GM21786 (cell line): Measurements from ENCODE around the gene GPC2.

Experiments
- ATAC-seq: cut with Tn5 transposase; IDR thresholded peaks from one replicate; pipeline ENCODE4 v1.9.1; 2021; ENCODE audit not compliant: unreplicated experiment

Gene GPC2

DNA sequence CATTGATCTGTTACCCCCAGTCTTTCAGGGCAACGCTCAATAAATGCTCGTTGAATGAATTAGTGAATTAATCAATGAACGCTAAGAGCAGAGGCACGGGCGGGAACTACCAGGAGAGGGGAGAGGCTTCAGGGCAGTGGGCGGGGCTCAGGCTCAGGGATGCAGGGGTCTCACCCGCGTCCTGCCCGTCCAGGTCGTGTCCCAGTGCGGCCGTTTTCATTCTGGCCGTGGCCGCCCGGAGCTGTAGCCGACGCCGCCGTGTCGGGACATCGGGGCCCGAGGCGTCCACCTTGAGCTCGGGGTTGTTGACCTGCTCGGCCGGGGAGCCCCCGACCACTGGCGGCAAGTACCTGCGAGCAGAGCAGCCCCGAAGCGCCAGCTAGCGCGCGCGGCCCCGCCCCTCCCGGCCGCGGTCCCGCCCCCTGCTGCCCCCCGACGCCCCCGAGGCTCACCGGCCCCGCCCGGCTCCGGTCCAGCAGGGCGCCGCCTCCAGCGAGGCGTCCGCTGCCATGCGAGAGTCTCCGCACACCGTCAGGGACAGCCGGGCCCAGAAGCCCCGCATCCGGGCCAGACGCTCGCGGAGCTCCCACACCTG is 6.0 kb downstream of the GPC2 start:
- no peak for ATAC-seq

DNA sequence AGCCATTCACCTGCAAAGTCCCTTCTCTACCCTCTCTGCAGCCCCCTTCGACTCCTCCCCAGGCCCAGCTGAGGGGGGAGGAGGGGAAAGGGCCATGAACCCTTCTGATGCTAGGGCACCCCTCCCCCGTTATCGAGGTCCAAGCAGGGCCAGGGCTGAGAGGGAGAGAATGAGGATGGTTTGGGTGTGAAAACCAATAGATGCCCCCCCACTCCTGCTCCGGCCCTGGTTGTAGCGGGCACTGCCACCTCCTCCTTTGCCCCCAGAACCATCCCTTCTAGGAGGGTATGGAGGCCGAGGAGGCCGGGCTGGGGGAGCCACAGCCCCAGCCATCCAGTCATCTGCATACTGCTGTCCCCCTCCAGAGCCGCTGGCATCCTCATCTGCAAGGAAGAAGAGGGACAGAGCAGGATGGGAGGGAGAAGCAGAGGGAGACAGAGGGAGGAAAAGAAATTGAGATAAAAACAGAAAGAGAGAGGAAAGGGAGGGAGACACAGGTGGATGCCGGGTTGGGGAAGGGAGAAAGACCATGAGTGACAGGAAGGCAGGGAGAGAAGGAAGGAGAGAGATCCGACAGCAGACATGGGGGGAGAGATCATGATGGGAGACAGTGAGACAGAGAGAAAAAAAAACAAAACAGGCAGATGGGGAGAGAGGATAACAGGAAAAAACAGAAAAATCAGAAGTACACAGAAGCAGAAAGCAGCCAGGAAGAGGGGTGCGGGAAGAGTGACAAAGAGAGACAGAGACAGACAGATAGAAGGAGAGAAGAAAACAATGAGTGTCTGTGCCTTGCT is 6.9 kb downstream of the GPC2 start:
- ATAC-seq = no peak

DNA sequence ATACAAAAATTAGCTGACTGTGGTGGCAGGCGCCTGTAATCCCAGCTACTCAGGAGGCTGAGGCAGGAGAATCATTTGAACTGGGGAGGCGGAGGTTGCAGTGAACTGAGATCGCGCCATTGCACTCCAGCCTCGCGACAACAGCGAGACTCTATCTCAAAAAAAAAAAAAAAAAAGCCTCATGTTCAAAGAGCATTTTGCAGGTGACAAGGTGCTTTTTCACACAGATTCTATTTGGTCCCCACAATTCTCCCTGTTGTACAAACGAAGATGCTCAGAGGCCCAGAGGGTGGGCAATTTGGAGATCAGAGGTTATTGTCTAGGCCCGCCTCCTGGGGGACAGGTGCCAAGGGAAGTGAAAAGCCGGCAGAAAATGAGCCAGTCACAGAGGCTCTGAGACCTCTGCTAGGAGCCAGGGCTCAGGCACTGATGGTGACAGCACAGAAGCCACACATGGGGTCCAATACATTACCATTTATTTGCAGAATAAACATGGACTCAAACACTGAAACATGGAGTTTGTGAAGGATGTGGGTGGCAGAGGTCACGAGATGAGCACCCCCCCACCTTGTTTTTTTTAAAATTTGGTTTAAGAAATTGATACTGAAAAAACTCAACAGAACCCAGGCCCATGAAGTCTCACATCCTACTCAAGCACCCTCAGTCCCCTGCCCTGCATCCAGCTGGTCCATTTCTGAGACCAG is 7.9 kb downstream of the GPC2 start:
- no peak for ATAC-seq

DNA sequence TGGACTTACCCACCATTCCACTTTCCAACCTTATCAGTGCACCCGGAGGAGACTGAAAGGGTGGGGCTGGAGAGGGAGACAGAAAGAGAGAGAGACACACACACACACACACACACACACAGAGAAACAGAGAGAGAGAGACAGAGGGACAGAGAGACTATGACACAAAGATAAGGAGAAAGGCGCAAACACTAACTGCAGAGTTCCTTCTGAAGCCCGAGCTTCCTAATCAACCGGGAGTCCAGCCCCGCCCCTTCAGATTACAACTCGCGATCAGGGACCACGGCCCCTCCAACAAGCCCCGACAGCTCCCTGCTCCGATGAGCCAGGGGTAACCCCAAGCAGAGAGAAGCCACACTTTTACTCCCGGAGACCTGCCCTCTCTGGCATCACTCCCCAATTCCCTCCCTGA is 9.3 kb downstream of the GPC2 start:
- ATAC-seq = no peak

DNA sequence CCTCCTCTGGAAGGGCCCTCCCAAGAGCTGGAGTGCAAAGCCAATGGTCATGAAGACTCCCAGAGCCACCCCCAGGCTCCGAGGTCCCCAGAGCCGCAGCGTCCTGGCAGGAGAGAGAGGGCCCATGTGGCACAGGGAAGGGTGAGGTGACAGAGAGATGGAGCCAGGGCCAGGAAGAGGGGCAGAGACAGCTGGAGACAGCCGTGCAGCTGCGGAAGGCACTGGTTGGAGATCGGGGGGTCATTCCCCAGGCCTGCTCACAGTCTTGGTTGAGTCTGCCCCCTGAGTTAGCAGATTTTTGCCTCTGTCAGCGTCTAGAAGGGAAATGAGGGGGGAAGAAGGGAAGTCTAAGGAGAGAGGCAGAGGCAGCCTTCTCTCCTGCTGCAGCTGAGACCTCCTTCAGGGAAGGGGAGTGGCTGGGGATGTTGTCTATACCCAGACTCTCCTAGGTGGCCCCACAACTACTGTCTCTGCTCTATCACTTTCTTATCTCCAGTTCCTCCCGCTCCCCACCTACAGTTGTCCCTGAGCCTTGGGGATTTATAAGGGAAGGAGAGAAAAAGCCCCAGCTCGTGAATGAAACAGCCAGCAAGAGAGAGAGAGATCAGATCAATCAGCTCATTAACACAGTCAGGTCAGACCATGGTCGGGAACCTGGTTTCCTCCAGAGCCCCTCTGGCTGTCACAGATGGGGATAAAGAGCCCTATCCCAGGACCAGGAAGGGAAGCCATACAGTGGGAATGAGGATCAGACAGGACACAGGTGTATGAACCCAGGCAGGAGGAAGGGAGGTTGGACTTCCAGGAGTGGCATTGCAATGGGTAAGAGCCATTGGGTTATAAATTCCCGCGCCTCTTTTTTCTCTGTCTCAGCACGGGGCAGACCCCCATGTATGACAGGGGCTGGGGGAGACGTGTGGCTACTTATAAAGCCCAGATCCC is 9.9 kb downstream of the GPC2 start:
- ATAC-seq = no peak

DNA sequence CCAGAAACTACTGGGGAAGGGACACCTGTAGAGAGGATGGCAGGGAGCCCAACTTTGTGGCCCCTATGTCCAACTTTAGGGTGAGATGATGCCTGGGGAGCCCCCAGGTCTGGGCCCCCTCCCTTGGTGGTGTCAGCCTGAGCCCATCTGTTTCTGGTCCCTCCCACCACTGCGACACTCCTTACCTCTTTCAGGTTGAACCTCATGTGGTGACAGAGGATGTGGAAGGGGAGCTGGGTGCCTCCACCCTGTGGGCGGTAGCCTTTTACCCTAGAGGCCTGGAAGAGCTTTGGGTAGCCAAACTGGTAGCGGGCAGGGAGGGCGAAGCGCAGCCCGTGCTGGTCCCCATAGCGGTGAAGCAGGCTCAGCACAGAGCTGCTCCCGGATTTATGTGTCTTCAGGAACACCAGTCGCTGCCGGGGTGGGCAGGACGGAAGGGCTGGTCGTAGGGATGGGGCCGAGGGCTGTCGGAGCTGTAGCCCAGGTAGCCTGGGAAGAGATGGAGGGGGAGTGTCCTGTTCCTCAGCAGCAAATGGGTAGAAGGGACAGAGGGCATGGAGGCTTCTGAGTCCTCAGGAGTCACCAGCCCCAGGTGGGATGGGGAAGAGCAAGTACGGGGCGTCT is 10.8 kb downstream of the GPC2 start:
- ATAC-seq = no peak

DNA sequence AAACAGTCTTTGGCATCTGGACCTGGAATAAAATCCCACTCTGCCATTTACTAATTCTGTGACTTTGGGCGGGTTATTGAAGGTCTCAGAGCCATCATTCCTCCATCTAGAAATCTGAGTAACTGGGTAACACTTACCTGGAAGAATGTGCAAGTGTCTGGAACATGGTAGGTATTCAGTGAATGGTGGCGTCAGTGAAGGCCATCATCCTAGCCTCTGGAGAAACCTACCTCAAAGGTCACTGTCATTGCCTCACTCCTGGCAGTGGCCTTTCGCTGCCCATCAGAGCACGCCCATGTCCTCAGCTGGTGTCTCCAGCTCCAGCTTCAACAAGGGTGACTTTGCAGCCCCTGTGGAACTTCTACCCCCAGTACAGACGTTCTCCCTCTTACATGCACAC is 13.3 kb downstream of the GPC2 start:
- ATAC-seq = no peak

DNA sequence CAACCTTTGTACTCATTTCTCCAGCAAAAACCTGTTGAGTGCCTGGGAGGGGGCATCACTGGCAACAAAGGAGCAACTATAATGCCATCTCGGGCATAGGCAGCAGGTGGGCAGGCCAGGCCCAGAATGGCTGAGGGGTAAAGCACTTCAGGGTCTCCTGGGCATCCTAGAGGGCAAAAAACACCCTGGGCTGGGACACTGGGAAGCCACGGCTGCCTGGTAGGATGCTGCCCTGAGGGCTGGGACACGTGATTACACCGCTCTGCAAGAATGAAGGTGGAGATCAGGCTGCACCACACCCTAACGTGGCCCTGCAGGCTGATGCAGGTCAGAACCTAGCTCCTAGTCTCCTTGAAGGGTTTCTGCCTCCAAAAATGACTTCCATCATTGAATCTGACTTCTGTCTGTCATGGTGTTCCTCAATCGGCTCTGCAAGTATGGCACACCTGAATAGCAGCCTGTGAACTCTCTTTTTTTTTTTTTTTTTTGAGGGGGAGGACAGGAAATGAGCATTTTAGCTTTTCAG is 14.1 kb downstream of the GPC2 start:
- ATAC-seq = no peak

DNA sequence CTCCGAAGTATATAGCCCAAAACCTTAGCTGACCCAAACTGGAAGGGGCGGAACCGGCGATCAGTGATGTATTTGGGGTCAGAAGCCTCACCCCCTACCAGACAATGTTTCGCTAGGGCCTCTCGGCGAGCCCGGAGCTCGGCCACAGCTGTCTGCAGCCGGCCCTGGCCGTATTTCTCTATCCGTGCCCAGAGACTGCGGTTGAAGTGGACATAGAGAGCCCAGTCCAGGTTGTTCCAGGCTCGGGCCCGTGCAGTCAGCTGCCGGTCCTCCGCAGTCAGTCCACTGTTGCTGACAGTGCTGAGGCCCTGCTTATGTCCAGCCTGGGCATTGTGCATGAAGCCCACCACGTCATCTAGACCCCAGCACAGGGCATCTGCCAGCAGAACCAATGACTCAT is 17.1 kb downstream of the GPC2 start:
- no peak for ATAC-seq

DNA sequence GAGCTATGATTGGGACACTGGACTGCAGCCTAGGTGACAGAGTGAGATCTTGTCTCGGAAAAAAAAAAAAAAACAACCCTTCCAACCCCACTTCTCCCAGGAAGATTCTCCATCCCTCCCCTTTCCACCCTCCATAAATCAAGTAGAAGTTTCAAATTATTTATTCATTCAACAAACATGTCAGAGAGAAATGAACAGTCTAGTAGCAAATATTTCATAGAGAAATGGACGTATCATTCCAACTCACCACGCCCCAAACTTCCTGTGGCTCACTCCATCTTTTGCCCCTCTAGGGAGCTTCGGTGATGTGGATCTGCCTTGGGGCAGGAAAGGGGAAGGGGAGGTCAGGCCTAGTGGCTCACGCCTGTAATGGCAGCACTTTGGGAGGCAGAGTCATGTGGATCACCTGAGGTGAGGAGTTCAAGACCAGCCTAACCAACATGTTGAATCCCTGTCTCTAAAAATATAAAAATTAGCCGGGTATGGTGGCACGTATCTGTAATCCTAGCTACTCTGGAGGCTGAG is 18.0 kb downstream of the GPC2 start:
- ATAC-seq = no peak

DNA sequence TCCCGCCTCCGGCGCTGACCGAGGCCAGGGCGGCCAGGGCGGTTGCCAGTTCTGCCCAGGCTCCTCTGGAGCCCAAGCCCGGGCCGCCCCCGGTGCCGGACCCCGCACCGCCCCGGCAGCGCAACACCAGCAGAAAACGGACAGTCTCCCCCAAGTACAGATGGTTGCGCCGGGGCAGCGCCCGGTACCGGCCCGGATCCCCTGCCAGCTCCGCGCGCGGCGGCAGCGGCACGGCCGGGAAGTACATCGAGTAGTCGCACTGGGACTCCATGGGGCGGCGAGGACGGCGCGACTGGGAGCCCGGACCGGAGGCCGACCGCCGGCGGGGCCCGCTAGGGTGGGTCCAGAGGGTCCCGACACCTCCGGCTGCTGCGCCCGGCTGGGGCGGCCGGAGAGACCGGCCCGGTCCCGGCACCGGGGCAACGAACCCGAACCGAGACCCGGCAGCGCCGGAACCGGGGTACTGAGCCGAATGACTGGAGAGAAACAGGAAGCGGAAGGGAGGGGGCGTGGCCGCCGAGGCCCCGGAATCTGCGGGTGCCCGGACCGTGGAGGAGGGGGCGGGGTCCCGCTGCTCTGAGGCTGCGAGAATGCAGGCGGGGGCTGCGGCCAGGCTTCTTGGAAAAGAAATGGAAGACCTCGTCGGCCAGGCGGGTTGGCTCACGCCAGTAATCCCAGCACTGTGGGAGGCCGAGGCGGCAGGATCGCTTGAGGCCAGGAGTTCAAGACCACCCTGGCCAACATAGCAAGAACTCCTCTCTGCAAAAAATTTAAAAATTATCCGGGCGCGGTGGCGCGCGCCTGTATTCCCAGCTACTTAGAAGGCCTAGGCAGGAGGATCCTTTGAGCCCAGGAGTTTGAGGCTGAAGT is 18.7 kb downstream of the GPC2 start, which contains the start of gene TRAPPC14:
Gene TRAPPC14, minus strand, starts transcription at position 495 of the 870 bp plus-strand sequence. Its CDS starts 224 bp downstream, at position 271.
- ATAC-seq = peak; percentile 75

DNA sequence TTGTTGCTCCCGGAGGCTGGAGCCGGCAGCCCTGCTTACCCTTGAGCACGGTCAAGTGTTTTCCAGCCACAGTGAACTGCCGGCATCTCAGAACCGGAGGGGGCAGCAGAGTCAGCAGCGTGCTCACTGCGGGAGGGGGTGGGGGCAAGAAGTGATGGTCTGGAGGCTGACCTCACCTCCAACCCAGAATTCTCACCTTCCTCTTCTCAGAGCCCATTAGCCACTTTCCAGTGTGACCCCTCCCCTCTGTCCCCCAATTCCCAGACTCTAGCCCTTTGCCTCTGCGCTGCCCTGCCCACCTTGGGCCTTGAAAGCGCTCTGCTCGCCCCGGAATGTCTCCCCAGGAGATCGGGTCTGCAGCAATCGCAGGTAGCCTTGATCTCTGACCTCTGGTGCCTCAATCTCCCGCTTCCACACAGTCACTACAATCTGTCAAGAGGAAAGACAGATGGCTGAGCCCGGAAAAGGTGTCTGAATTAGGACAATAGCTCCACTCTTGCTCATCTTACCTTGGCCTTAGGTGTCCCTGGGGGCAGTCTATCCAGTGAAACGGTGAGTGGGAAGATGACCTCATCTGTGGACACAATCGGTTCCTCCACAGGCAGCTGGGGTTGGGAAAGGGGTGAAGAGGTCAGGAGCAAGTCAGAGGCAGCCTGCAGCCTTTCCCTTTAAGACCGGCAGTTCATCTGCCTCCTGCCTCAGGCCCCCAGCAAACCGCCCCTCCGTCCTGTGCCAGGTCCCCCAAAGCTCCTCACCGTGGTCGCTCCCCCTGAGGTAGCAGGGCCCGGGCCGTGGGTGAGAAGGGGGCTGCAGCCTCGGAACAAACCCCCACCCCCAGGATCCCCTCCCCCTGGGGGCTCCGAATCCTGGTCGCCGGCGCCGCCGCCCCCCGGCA is 19.6 kb downstream of the GPC2 start:
- no peak for ATAC-seq

DNA sequence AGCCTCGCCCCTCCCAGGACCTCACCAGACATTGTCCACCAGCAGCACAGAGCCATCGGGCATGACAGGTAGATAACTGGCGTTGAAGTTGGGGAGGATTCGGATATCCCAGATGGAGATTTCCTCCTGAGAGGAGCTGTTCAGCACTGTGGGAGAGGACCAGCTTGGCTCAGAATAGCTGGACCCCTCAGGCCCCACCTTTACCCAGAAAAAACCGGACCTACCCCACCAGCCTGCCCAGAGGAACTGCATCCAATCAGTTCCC is 20.2 kb downstream of the GPC2 start:
- no peak for ATAC-seq

DNA sequence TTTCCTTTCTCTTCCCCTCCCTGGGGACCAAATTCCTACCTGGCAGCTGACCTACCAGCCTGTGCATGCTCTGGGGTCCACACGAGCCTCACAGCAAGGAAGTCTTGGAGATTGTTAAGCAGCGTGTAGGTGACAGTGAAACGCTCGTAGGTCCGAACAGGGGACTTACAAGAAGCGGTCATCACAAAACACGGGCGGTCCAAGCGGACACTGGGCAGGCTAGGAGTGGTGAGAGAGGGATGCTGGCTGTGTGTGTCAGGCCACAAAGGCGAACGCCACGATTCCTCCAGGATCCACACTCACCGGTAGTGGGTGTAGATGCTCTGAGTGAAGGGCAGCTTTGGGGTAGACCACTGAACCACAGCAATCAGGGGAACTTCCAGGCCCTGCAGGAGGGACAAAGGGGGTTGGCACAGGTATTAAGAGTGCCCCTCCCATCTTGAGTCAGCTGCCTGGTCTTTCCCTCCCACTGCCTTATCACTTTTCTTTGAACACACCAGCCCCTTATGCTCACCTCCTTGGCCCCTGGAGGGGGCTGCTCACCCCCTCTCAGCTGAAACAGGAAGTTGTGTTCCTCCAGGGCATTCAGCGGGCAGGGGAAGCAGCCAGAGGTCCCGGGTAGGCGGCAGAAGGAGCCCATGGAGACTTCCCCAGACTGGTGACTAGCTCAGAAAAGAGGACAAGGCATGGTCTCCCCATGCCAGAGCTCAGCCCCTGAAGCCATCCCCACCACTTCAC is 20.7 kb downstream of the GPC2 start:
- no peak for ATAC-seq

DNA sequence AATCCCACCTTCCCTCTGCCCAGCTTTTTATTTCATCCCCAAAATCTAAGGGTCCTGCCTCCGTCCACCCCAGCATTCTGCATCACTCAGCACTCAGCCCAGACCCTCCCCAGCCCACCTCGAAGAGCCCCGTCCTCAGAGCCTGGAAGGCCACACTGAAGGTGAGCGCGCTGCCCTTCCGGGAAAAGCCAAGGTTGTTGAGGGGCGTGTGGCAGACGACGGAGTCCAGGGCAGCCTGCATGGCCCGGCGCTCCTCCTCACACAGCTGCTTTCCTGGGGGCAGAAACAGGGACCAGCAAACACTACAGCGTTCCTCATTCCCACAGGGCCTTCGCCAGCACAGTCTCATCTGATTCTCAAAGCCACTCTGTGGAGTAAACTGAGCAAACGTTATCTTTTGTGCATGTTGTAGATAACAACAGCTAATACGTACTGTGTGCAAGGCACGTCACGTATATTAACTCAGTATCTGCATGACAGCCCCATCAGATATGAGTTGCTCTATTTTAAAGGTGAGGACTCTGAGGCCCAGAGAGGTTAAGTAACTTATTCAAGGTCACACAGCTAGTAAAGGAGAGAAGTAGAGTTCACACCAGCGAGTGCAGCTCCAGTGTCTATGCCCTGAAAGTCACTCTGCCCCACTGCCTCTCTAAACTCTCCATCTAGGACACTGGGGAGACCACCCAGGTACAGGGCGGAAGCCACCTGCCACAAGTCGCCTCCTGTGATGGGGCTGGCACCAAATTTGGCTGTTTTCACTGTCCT is 21.4 kb downstream of the GPC2 start:
- no peak for ATAC-seq

DNA sequence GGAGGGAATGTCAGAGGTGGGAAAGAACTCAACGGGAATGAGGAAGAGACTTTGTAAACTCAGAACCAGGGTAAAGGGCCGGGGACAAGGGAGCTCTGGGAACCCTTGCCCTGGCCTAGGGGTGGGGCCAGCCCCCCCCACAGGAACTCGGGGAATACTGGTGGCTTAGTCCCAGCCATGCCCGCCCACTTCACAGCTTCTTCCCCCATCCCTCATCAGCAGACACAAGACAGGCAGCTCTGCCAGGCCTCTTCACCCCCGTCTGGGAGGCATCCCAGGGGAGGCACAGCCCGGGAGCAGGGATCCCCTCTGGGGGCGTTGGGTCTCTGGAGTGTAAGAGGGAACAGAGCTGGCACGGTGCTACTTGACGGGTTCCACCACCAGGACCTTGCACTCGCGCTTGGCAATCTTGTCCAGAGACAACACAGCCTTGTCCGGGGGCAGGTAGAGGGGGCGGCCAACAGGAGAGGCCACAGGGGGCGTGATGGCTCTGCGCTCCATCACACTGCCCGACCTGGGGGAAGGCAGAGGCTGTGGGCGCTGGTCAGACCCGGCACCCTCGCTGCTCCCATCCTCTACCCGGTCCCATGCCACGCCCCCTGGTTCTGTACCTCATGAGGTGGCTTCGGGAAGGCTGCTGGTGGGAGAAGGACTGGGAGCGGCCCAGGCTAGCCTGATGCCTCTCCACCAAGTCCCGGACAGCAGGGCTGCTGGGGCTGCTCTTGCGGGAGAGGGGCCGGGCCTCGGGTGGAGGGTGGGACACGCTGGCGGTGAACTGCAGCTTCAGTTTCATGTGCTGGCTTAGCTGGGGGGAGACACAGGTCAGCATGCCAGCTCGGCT is 22.3 kb downstream of the GPC2 start:
- ATAC-seq = no peak
